Liver (tissue), 9 donors: ENCODE measurements around the gene MIER1. TPM values are rescaled to one million over a fixed set of nuclear protein-coding genes. Genes with fewer than 3 reads are reported as not detected.

Experiments used
- DNase-seq: peaks from one replicate; pipeline ENCODE4 v3.0.0-alpha.2; 2017; ENCODE audit warnings: low spot score
- H3K27ac ChIP-seq, 2 donors: one replicate each; pipeline ENCODE4 v1.7.0; 2013; ENCODE audit warnings: inconsistent platforms in 2 of 2, low read length in 2 of 2, control low read depth in 1 of 2, low read depth in 1 of 2, mild to moderate bottlenecking in 1 of 2
- H3K27me3 ChIP-seq, 4 donors: one replicate each; pipeline versions ENCODE4 v1.6.1 to v1.7.0; 2013; ENCODE audit warnings: low read length in 3 of 4, inconsistent platforms in 1 of 4, mild to moderate bottlenecking in 1 of 4, moderate library complexity in 1 of 4; ENCODE audit not compliant: control insufficient read depth in 4 of 4, insufficient read depth in 4 of 4
- H3K36me3 ChIP-seq, 4 donors: one replicate each; pipeline versions ENCODE4 v1.6.1 to v1.7.0; 2013; ENCODE audit warnings: low read length in 3 of 4, mild to moderate bottlenecking in 3 of 4, low read depth in 1 of 4, moderate library complexity in 1 of 4; ENCODE audit not compliant: control insufficient read depth in 4 of 4, insufficient read depth in 3 of 4
- H3K4me1 ChIP-seq, 4 donors: one replicate each; pipeline versions ENCODE4 v1.6.1 to v1.7.0; 2013; ENCODE audit warnings: low read length in 3 of 4, mild to moderate bottlenecking in 3 of 4, moderate library complexity in 1 of 4; ENCODE audit not compliant: control insufficient read depth in 4 of 4, insufficient read depth in 4 of 4
- H3K4me3 ChIP-seq, 3 donors: one replicate each; pipeline versions ENCODE4 v1.6.1 to v1.7.0; 2013; ENCODE audit warnings: low read length in 3 of 3, control low read depth in 1 of 3, low read depth in 1 of 3, mild to moderate bottlenecking in 1 of 3
- H3K9ac ChIP-seq, 2 donors: one replicate each; pipeline ENCODE4 v1.7.0; 2013; ENCODE audit warnings: low read length in 2 of 2, mild to moderate bottlenecking in 2 of 2, moderate library complexity in 2 of 2, control low read depth in 1 of 2, low read depth in 1 of 2
- H3K9me3 ChIP-seq, 4 donors: one replicate each; pipeline versions ENCODE4 v1.6.1 to v1.7.0; 2013; ENCODE audit warnings: low read length in 3 of 4; ENCODE audit not compliant: control insufficient read depth in 4 of 4
- EGR1 ChIP-seq, 2 donors: IDR thresholded peaks; 2 replicates each; pipeline ENCODE4 v1.6.1; 2016 to 2018; ENCODE audit warnings: antibody characterized with exemption in 2 of 2, low read depth in 2 of 2
- FOXA1 ChIP-seq: IDR thresholded peaks from 2 replicates; pipeline ENCODE4 v1.6.1; 2016; ENCODE audit warnings: antibody characterized with exemption
- FOXA2 ChIP-seq: IDR thresholded peaks from 2 replicates; pipeline ENCODE4 v1.6.1; 2016; ENCODE audit warnings: antibody characterized with exemption
- GABPA ChIP-seq, 2 donors: IDR thresholded peaks in 1 of 2; conservative IDR thresholded peaks in 1 of 2; 2 replicates each; pipeline ENCODE4 v1.6.1; 2016; ENCODE audit warnings: antibody characterized with exemption in 2 of 2, mild to moderate bottlenecking in 1 of 2, moderate library complexity in 1 of 2
- HNF4A ChIP-seq, 2 donors: conservative IDR thresholded peaks; 2 replicates each; pipeline ENCODE4 v1.6.1; 2016; ENCODE audit warnings: antibody characterized with exemption in 2 of 2, mild to moderate bottlenecking in 2 of 2
- HNF4G ChIP-seq: IDR thresholded peaks from 2 replicates; pipeline ENCODE4 v1.6.1; 2016; ENCODE audit warnings: antibody characterized with exemption
- JUND ChIP-seq, 2 donors: IDR thresholded peaks; 2 replicates each; pipeline ENCODE4 v1.6.1; 2016; ENCODE audit warnings: antibody characterized with exemption in 2 of 2
- NR2F2 ChIP-seq: IDR thresholded peaks from 2 replicates; pipeline ENCODE4 v1.6.1; 2016; ENCODE audit warnings: antibody characterized with exemption
- RXRA ChIP-seq, 2 donors: IDR thresholded peaks; 2 replicates each; pipeline ENCODE4 v1.6.1; 2017 to 2018; ENCODE audit warnings: antibody characterized with exemption in 2 of 2, mild to moderate bottlenecking in 1 of 2
- SP1 ChIP-seq: IDR thresholded peaks from 2 replicates; pipeline ENCODE4 v1.6.1; 2018; ENCODE audit warnings: antibody characterized with exemption, mild to moderate bottlenecking
- TAF1 ChIP-seq: conservative IDR thresholded peaks from 2 replicates; pipeline ENCODE4 v1.6.1; 2016; ENCODE audit warnings: antibody characterized with exemption, mild to moderate bottlenecking
- YY1 ChIP-seq: IDR thresholded peaks from 2 replicates; pipeline ENCODE4 v1.6.1; 2016; ENCODE audit warnings: antibody characterized with exemption, mild to moderate bottlenecking
- WGBS: extraction: QIAGEN DNeasy Blood & Tissue Kit; methylation state at CpG from one replicate; pipeline ENCODE4 v1.1.7; 2013; 5-methylcytosine and 5-hydroxymethylcytosine counted together
- polyA plus RNA-seq, 2 donors: library from polyadenylated mRNA; stranded (reverse) in 1 of 2; unstranded in 1 of 2; fragments of 200-250 nt in 1 of 2; fragments of >200 nt in 1 of 2; fragmentation: Nextera tagmentation in 1 of 2; extraction: Ambion mirVana in 1 of 2; gene quantifications; one replicate each; pipeline versions ENCODE4 v1.2.1 to v1.2.3, GENCODE V29; 2013 to 2015
- total RNA-seq, 2 donors: library from RNA; depleted of rRNA; stranded (reverse); fragments of >200 nt; gene quantifications; one replicate each; pipeline ENCODE4 v1.2.3, GENCODE V29; 2014
- TF ChIP-seq, protein P1 (sequence below): IDR thresholded peaks from 2 replicates; pipeline ENCODE4 v1.6.1; 2016; ENCODE audit warnings: antibody characterized with exemption, mild to moderate bottlenecking
- TF ChIP-seq, protein P2 (sequence below): fragments of 150-350 bp; IDR thresholded peaks from 2 replicates; pipeline ENCODE4 v1.5.1; 2017; ENCODE audit warnings: improper control_type of control experiment, low read depth, low read length; ENCODE audit not compliant: missing input control
- TF ChIP-seq, protein P3 (sequence below): IDR thresholded peaks from 2 replicates; pipeline ENCODE4 v1.6.1; 2016; ENCODE audit warnings: antibody characterized with exemption
- TF ChIP-seq, protein P4 (sequence below): IDR thresholded peaks from 2 replicates; pipeline ENCODE4 v1.6.1; 2016; ENCODE audit warnings: antibody characterized with exemption
- TF ChIP-seq, protein P5 (sequence below): IDR thresholded peaks from 2 replicates; pipeline ENCODE4 v1.6.1; 2016; ENCODE audit warnings: antibody characterized with exemption
- donor health status: healthy.
- donor health status: healthy.
- donor health status: healthy.
- donor health status: healthy.
- donor health status: healthy.

MIER1 gene
- total and polyA plus RNA-seq, 4 donors: 7.3 to 23.2 (median 16.6) TPM

DNA sequence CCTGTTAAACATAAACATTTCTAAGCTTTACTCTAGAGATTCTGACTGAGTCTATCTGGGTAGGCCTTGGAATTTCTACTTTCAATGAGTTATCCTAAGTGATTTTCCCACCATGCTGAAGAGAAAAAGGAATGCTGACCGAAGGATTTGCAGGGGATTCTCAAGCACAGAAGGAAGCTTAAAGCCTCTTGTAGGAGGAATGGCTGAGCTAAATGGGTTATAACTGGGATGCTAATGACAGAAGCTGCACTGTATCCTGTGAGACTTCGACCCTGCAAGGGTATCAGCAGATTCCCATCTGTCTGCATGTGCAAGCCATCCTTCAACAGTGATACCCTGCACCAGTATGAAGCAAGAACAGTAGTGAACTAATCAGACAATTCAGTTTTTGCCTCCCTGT lies 93.8 kb downstream of the MIER1 start:
- Histone ChIP-seq H3K27me3 (no peaks in the 10 kb centered on the region), H3K4me1 (peaks cover 7 to 24% (median 19%) of the 10 kb centered on the region in 4 donors), H3K4me3 (no peak overlapping the region), H3K9ac (no peak overlapping the region), H3K27ac (no peak overlapping the region), H3K36me3 (peaks cover 2 to 25% (median 17%) of the 10 kb centered on the region in 4 donors), H3K9me3 (no peaks in the 10 kb centered on the region)
- 92% methylated on average over 2 of the region's 2 CpGs for WGBS
- no peak for DNase-seq
- no peak for TF ChIP-seq YY1
- no peak for TF ChIP-seq EGR1 (IDR thresholded peaks at IDR 0.05; ENCODE audit: low read depth in 2 of 2)
- TF ChIP-seq NR2F2: no peak
- TF ChIP-seq, protein P1, sequence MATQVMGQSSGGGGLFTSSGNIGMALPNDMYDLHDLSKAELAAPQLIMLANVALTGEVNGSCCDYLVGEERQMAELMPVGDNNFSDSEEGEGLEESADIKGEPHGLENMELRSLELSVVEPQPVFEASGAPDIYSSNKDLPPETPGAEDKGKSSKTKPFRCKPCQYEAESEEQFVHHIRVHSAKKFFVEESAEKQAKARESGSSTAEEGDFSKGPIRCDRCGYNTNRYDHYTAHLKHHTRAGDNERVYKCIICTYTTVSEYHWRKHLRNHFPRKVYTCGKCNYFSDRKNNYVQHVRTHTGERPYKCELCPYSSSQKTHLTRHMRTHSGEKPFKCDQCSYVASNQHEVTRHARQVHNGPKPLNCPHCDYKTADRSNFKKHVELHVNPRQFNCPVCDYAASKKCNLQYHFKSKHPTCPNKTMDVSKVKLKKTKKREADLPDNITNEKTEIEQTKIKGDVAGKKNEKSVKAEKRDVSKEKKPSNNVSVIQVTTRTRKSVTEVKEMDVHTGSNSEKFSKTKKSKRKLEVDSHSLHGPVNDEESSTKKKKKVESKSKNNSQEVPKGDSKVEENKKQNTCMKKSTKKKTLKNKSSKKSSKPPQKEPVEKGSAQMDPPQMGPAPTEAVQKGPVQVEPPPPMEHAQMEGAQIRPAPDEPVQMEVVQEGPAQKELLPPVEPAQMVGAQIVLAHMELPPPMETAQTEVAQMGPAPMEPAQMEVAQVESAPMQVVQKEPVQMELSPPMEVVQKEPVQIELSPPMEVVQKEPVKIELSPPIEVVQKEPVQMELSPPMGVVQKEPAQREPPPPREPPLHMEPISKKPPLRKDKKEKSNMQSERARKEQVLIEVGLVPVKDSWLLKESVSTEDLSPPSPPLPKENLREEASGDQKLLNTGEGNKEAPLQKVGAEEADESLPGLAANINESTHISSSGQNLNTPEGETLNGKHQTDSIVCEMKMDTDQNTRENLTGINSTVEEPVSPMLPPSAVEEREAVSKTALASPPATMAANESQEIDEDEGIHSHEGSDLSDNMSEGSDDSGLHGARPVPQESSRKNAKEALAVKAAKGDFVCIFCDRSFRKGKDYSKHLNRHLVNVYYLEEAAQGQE: no peak
- no peak for TF ChIP-seq FOXA1
- TF ChIP-seq GABPA (IDR thresholded peaks at IDR 0.05 in 1 of 2, conservative IDR thresholded peaks at IDR 0.05 in 1 of 2): no peak
- TF ChIP-seq, protein P2, sequence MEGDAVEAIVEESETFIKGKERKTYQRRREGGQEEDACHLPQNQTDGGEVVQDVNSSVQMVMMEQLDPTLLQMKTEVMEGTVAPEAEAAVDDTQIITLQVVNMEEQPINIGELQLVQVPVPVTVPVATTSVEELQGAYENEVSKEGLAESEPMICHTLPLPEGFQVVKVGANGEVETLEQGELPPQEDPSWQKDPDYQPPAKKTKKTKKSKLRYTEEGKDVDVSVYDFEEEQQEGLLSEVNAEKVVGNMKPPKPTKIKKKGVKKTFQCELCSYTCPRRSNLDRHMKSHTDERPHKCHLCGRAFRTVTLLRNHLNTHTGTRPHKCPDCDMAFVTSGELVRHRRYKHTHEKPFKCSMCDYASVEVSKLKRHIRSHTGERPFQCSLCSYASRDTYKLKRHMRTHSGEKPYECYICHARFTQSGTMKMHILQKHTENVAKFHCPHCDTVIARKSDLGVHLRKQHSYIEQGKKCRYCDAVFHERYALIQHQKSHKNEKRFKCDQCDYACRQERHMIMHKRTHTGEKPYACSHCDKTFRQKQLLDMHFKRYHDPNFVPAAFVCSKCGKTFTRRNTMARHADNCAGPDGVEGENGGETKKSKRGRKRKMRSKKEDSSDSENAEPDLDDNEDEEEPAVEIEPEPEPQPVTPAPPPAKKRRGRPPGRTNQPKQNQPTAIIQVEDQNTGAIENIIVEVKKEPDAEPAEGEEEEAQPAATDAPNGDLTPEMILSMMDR: no peak
- no peak for TF ChIP-seq RXRA (IDR thresholded peaks at IDR 0.05)
- no peak for TF ChIP-seq JUND (IDR thresholded peaks at IDR 0.05)
- TF ChIP-seq HNF4A (conservative IDR thresholded peaks at IDR 0.05): no peak
- no peak for TF ChIP-seq FOXA2

DNA sequence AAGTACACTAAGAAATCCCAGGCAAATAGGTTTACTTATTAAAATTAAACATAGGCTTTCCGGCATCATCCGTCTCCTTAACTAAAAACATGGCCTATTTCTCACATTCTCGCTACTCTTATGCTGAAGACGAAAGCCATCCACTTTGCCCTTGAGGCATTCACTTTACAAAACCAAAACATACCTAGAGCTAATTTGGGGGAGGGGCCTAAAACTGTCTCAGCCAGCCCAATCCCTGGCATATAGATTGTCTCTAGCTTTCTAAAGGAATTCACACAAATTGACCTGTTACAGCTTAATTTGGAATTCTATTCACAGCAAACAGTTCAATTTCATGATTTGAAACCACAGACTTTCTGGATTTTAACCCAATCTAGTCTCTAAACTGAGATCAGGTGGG lies 94.3 kb downstream of the MIER1 start:
- Histone ChIP-seq H3K36me3 (peaks cover 2 to 22% (median 17%) of the 10 kb centered on the region in 4 donors), H3K9ac (no peak overlapping the region), H3K4me3 (no peak overlapping the region), H3K27me3 (no peaks in the 10 kb centered on the region), H3K9me3 (no peaks in the 10 kb centered on the region), H3K27ac (peak overlapping the region in 1 of 2 donors; percentile 14), H3K4me1 (peaks cover 7 to 26% (median 19%) of the 10 kb centered on the region in 4 donors)
- no peak for DNase-seq
- 99% methylated on average over 4 of the region's 4 CpGs for WGBS
- TF ChIP-seq FOXA1 (no peak), RXRA (IDR thresholded peaks at IDR 0.05) (no peak), HNF4G (no peak), YY1 (no peak), EGR1 (IDR thresholded peaks at IDR 0.05; ENCODE audit: low read depth in 2 of 2) (no peak), TAF1 (no peak), SP1 (no peak), JUND (IDR thresholded peaks at IDR 0.05) (no peak), NR2F2 (no peak), GABPA (IDR thresholded peaks at IDR 0.05 in 1 of 2, conservative IDR thresholded peaks at IDR 0.05 in 1 of 2) (no peak)
- TF ChIP-seq, protein P3, sequence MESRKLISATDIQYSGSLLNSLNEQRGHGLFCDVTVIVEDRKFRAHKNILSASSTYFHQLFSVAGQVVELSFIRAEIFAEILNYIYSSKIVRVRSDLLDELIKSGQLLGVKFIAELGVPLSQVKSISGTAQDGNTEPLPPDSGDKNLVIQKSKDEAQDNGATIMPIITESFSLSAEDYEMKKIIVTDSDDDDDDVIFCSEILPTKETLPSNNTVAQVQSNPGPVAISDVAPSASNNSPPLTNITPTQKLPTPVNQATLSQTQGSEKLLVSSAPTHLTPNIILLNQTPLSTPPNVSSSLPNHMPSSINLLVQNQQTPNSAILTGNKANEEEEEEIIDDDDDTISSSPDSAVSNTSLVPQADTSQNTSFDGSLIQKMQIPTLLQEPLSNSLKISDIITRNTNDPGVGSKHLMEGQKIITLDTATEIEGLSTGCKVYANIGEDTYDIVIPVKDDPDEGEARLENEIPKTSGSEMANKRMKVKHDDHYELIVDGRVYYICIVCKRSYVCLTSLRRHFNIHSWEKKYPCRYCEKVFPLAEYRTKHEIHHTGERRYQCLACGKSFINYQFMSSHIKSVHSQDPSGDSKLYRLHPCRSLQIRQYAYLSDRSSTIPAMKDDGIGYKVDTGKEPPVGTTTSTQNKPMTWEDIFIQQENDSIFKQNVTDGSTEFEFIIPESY: no peak
- TF ChIP-seq, protein P4, sequence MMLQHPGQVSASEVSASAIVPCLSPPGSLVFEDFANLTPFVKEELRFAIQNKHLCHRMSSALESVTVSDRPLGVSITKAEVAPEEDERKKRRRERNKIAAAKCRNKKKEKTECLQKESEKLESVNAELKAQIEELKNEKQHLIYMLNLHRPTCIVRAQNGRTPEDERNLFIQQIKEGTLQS: no peak
- TF ChIP-seq, protein P5, sequence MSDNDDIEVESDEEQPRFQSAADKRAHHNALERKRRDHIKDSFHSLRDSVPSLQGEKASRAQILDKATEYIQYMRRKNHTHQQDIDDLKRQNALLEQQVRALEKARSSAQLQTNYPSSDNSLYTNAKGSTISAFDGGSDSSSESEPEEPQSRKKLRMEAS: no peak
- TF ChIP-seq, protein P2: no peak
